Endothelial cell (in vitro differentiated cells): Measurements from ENCODE around the gene TIMP3. TPM values are rescaled to one million over a fixed set of nuclear protein-coding genes. Genes with fewer than 3 reads are reported as not detected.

Experiments
- DNase-seq: peaks from one replicate; pipeline ENCODE4 v3.0.0; 2021; ENCODE audit warnings: low spot score
- H3K27ac Mint-ChIP-seq: one replicate; pipeline ENCODE4 v1.8.0; 2021; ENCODE audit warnings: mixed read lengths, inconsistent platforms; ENCODE audit not compliant: unreplicated experiment
- H3K27me3 Mint-ChIP-seq: one replicate; pipeline ENCODE4 v1.8.0; 2021; ENCODE audit warnings: mild to moderate bottlenecking, moderate library complexity, mixed read lengths, inconsistent platforms; ENCODE audit not compliant: unreplicated experiment
- H3K36me3 Mint-ChIP-seq: one replicate; pipeline ENCODE4 v1.8.0; 2021; ENCODE audit warnings: mild to moderate bottlenecking, low read depth, mixed read lengths, inconsistent platforms; ENCODE audit not compliant: unreplicated experiment
- H3K4me1 Mint-ChIP-seq: one replicate; pipeline ENCODE4 v1.8.0; 2021; ENCODE audit warnings: mild to moderate bottlenecking, mixed read lengths, inconsistent platforms; ENCODE audit not compliant: unreplicated experiment
- H3K4me3 Mint-ChIP-seq: one replicate; pipeline ENCODE4 v1.8.0; 2021; ENCODE audit warnings: mild to moderate bottlenecking, mixed read lengths, inconsistent platforms; ENCODE audit not compliant: unreplicated experiment
- H3K9me3 Mint-ChIP-seq: one replicate; pipeline ENCODE4 v1.8.0; 2021; ENCODE audit warnings: mixed read lengths, inconsistent platforms; ENCODE audit not compliant: unreplicated experiment
- total RNA-seq: library from RNA; stranded (reverse); fragmentation: NEBNext Ultra II Directional; extraction: Animal tissue kit (Norgen Biotek cat#: 25700); gene quantifications from one replicate; pipeline ENCODE4 v1.2.1, GENCODE V29; 2021; ENCODE audit not compliant: unreplicated experiment
- TF ChIP-seq, protein P1 (sequence below): fragments of 200-600 bp; sonication (generic); IDR thresholded peaks from one replicate; pipeline ENCODE4 v1.5.0; 2021; ENCODE audit warnings: antibody characterized with exemption; ENCODE audit not compliant: unreplicated experiment

Gene TIMP3
- total RNA-seq, 1 donor from 2014 or later, result 73.5 TPM

DNA sequence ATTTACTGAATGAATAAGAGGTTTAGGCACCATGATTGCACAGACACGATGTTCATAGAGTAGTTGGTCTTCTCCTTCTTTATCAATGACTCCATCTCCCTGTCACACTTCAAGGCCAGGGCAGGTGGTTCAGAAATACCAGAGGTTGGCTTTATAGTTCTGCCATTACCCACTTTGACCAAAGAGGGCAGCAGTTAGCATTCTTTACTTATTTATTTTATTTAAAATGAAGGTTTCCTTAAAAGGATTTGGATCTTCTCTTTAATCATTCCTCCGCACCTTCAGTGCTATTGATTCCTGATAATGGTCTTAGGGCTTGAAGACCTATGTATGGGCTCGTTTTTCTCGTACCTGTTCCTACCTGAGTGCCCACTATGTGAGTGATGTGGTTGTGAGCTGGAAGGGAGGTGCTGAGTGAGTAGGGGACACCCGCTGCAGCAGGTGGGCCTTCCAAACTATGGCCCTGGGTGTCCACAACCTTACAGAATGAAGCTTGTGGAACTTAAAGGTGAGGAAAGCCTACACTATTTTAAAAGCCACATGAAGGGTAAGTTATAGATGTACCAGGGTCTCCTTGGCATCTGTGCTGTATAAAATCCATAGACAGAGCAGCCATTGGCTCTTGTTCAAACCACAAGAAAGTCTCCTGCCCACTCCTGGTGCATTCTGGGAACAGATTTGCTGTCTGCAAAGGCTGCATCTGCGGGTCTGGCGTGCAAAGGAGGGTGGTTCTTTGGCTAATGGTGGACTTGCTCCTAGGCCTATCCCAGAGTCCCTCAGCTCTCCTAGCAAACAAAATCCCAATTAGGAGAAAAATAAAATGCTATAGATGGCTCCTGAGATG, 35.0 kb downstream of the TIMP3 start:
- no peak for DNase-seq

DNA sequence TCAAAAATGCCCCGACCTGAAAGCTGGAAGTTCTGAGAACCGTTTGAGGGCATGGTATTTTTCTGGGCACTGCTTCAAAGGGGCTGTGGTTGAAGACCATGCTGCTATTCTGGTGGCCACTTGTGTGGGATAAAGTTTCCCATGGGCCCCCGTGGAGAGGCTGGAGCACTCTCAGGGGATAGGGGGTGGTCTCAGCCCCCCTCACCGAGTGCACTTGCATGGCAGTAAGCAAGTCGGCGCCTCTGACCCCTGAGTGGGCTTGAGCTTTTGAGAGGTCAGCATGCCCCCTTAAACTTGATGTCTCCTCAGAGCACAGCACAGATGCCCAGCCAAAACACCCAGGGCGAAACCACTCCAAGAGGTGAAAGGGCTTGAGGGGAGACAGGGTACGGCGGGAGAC, 35.6 kb downstream of the TIMP3 start:
- peaks cover 6% of the 10 kb centered on the region for H3K27me3 Mint-ChIP-seq
- TF ChIP-seq, protein P1, sequence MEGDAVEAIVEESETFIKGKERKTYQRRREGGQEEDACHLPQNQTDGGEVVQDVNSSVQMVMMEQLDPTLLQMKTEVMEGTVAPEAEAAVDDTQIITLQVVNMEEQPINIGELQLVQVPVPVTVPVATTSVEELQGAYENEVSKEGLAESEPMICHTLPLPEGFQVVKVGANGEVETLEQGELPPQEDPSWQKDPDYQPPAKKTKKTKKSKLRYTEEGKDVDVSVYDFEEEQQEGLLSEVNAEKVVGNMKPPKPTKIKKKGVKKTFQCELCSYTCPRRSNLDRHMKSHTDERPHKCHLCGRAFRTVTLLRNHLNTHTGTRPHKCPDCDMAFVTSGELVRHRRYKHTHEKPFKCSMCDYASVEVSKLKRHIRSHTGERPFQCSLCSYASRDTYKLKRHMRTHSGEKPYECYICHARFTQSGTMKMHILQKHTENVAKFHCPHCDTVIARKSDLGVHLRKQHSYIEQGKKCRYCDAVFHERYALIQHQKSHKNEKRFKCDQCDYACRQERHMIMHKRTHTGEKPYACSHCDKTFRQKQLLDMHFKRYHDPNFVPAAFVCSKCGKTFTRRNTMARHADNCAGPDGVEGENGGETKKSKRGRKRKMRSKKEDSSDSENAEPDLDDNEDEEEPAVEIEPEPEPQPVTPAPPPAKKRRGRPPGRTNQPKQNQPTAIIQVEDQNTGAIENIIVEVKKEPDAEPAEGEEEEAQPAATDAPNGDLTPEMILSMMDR, result no peak

More for the DNA sequence above, 35.0 kb downstream of the TIMP3 start:
- Mint-ChIP-seq H3K9me3 (no peaks in the 10 kb centered on the region), H3K27ac (no peak overlapping the region), H3K36me3 (peaks cover 17% of the 10 kb centered on the region), H3K4me1 (peaks cover 45% of the 10 kb centered on the region), H3K4me3 (no peak overlapping the region), H3K27me3 (peaks cover 6% of the 10 kb centered on the region)
- TF ChIP-seq, protein P1, result peak; percentile 66

DNA sequence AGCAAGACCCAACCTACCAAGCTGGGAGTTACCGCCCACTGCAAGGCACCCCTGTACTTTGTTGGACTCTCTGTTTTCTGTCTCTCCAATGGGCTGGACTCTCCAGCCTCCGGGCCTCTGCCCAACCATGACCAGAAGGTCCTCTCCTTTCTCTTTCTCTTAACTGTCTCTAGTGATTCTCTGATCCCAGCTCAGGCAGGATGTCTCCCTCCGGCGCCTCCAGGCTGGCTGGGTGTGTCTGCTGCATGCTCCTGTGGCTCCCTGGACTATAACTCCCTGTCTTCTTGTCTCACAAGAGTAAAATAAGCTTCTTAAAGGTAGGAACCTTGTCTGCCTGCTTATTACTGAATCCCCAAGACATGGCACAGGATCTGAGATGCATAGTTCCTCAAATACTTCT, 36.3 kb downstream of the TIMP3 start:
- H3K27ac Mint-ChIP-seq, result no peak overlapping the region
- TF ChIP-seq, protein P1, result no peak
- peaks cover 17% of the 10 kb centered on the region for H3K36me3 Mint-ChIP-seq
- H3K27me3 Mint-ChIP-seq, result peaks cover 6% of the 10 kb centered on the region
- peak overlapping the region; percentile 9 for H3K4me3 Mint-ChIP-seq
- no peaks in the 10 kb centered on the region for H3K9me3 Mint-ChIP-seq
- peaks cover 44% of the 10 kb centered on the region for H3K4me1 Mint-ChIP-seq
- no peak for DNase-seq

More for the DNA sequence above, 35.6 kb downstream of the TIMP3 start:
- Mint-ChIP-seq H3K9me3 (no peaks in the 10 kb centered on the region), H3K4me3 (no peak overlapping the region), H3K4me1 (peaks cover 41% of the 10 kb centered on the region), H3K36me3 (peaks cover 17% of the 10 kb centered on the region), H3K27ac (no peak overlapping the region)
- no peak for DNase-seq

DNA sequence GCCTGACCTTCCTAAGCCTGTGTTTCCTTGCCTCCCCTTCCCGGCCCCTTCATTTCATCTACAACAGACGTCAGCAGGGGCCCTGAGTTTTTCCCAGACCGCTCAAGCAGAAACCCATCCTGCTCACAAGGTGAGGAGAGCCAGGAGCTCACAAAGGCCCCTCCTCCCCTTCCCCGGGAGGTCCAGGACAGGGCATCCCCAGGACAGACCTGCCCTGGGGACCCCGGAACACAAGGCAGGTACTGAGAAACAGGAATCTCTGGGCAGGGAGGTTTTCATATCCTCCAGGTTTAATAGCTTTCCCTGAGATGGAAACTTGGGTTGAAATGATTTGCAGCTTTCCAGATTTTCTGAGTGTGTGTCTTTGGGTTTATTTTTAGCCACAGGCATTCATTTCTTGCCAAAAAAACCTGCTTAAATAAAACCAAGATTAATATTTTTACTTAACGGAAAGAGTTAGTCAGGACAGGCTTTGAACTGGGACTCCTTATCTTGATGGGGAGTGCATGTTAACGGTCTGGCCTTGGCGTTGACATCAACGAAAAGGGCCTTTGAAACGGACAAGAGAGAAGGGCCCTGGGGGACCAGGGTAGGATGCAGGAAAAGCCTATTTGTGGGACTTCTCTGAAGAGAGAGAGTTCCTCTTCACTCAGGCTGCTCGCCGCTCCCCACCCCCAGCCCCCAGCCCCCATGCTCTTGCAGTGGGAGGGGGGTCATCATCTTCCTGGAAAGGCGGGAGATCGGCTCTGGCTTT, 38.5 kb downstream of the TIMP3 start:
- H3K4me3 Mint-ChIP-seq, result no peak overlapping the region
- DNase-seq, result peak; percentile 22
- H3K36me3 Mint-ChIP-seq, result peaks cover 17% of the 10 kb centered on the region
- TF ChIP-seq, protein P1, result no peak
- H3K27me3 Mint-ChIP-seq, result peaks cover 6% of the 10 kb centered on the region
- peaks cover 42% of the 10 kb centered on the region for H3K4me1 Mint-ChIP-seq
- no peak overlapping the region for H3K27ac Mint-ChIP-seq
- no peaks in the 10 kb centered on the region for H3K9me3 Mint-ChIP-seq
